H9 (cell line): Measurements from ENCODE around the gene DDX47. TPM values are rescaled to one million over a fixed set of nuclear protein-coding genes. Genes with fewer than 3 reads are reported as not detected.

ENCODE experiments used
- DNase-seq: peaks from one replicate; pipeline ENCODE4 v3.0.0-alpha.2; 2017
- H2AFZ ChIP-seq: one replicate; pipeline ENCODE4 v1.6.1; 2013; ENCODE audit warnings: mild to moderate bottlenecking, low read length, control low read depth, moderate library complexity
- H2AK5ac ChIP-seq: 2 replicates; pipeline ENCODE4 v1.6.1; 2013; ENCODE audit warnings: low read length, control low read depth, mixed read lengths; ENCODE audit not compliant: insufficient read length
- H2BK120ac ChIP-seq: one replicate; pipeline ENCODE4 v1.6.1; 2013; ENCODE audit warnings: low read depth, mild to moderate bottlenecking, low read length, control low read depth, inconsistent platforms; ENCODE audit not compliant: poor library complexity, severe bottlenecking
- H2BK12ac ChIP-seq: 2 replicates; pipeline ENCODE4 v1.6.1; 2013; ENCODE audit warnings: low read length, control low read depth, mixed read lengths, low read depth; ENCODE audit not compliant: insufficient read length
- H2BK15ac ChIP-seq: 2 replicates; pipeline ENCODE4 v1.6.1; 2013; ENCODE audit warnings: low read depth, low read length, control low read depth
- H2BK20ac ChIP-seq: one replicate; pipeline ENCODE4 v1.6.1; 2013; ENCODE audit warnings: low read depth, mild to moderate bottlenecking, low read length, control low read depth, inconsistent platforms; ENCODE audit not compliant: poor library complexity, severe bottlenecking
- H2BK5ac ChIP-seq: 2 replicates; pipeline ENCODE4 v1.6.1; 2013; ENCODE audit warnings: low read length, control low read depth, mixed read lengths; ENCODE audit not compliant: insufficient read length
- H3K14ac ChIP-seq: 2 replicates; pipeline ENCODE4 v1.6.1; 2013; ENCODE audit warnings: low read length, control low read depth; ENCODE audit not compliant: insufficient read depth
- H3K18ac ChIP-seq: 2 replicates; pipeline ENCODE4 v1.6.1; 2013; ENCODE audit warnings: low read depth, mild to moderate bottlenecking, mixed read lengths, low read length, control low read depth; ENCODE audit not compliant: insufficient read length
- H3K23ac ChIP-seq: 2 replicates; pipeline ENCODE4 v1.6.1; 2013; ENCODE audit warnings: low read length, control low read depth, mixed read lengths, low read depth; ENCODE audit not compliant: insufficient read length
- H3K23me2 ChIP-seq: 2 replicates; pipeline ENCODE4 v1.6.1; 2013; ENCODE audit warnings: low read depth, mild to moderate bottlenecking, mixed read lengths, low read length, control low read depth; ENCODE audit not compliant: insufficient read length, poor library complexity, severe bottlenecking
- H3K27ac ChIP-seq: 2 replicates; pipeline ENCODE4 v1.5.1; 2013; ENCODE audit warnings: low read length, control low read depth, mixed read lengths, low read depth; ENCODE audit not compliant: insufficient read length
- H3K27me3 ChIP-seq: 2 replicates; pipeline ENCODE4 v1.6.1; 2013; ENCODE audit warnings: low read length, control low read depth, inconsistent platforms; ENCODE audit not compliant: insufficient read depth
- H3K4ac ChIP-seq: 2 replicates; pipeline ENCODE4 v1.6.1; 2013; ENCODE audit warnings: low read depth, mild to moderate bottlenecking, control low read depth, inconsistent platforms, low read length, moderate library complexity
- H3K4me1 ChIP-seq: 2 replicates; pipeline ENCODE4 v1.6.1; 2013; ENCODE audit warnings: low read length, control low read depth, inconsistent platforms; ENCODE audit not compliant: insufficient read depth
- H3K4me2 ChIP-seq: 2 replicates; pipeline ENCODE4 v1.6.1; 2013; ENCODE audit warnings: low read length, control low read depth, mixed read lengths; ENCODE audit not compliant: insufficient read length, insufficient read depth
- H3K56ac ChIP-seq: 2 replicates; pipeline ENCODE4 v1.6.1; 2013; ENCODE audit warnings: low read depth, mild to moderate bottlenecking, mixed read lengths, low read length, control low read depth; ENCODE audit not compliant: insufficient read length
- H3K79me1 ChIP-seq: 2 replicates; pipeline ENCODE4 v1.6.1; 2013; ENCODE audit warnings: low read depth, mild to moderate bottlenecking, moderate library complexity, low read length, control low read depth, inconsistent platforms; ENCODE audit not compliant: insufficient read depth, poor library complexity, severe bottlenecking
- H3K79me2 ChIP-seq: 2 replicates; pipeline ENCODE4 v1.6.1; 2013; ENCODE audit warnings: low read length, control low read depth, inconsistent platforms; ENCODE audit not compliant: insufficient read depth
- H3K9ac ChIP-seq: 2 replicates; pipeline ENCODE4 v1.6.1; 2013; ENCODE audit warnings: low read length, control low read depth, mixed read lengths; ENCODE audit not compliant: insufficient read length; ENCODE audit errors: extremely low read depth
- H3K9me3 ChIP-seq: one replicate; pipeline ENCODE4 v1.6.1; 2013; ENCODE audit warnings: low read depth, low read length, inconsistent platforms; ENCODE audit not compliant: control insufficient read depth
- H3T11ph ChIP-seq: one replicate; pipeline ENCODE4 v1.6.1; 2013; ENCODE audit warnings: mild to moderate bottlenecking, low read length, control low read depth, inconsistent platforms
- H4K20me1 ChIP-seq: one replicate; pipeline ENCODE4 v1.6.1; 2013; ENCODE audit not compliant: control insufficient read depth, insufficient read length, insufficient read depth
- H4K5ac ChIP-seq: 2 replicates; pipeline ENCODE4 v1.6.1; 2013; ENCODE audit warnings: low read depth, mild to moderate bottlenecking, mixed read lengths, low read length, control low read depth; ENCODE audit not compliant: insufficient read length
- H4K8ac ChIP-seq: replicated peaks from 2 replicates; pipeline ENCODE4 v1.6.1; 2013; ENCODE audit warnings: low read length, control low read depth, mixed read lengths, low read depth; ENCODE audit not compliant: insufficient read length
- H4K91ac ChIP-seq: 2 replicates; pipeline ENCODE4 v1.6.1; 2013; ENCODE audit warnings: low read depth, mild to moderate bottlenecking, moderate library complexity, mixed read lengths, low read length, control low read depth; ENCODE audit not compliant: insufficient read length
- H3K27ac Mint-ChIP-seq, 3 experiments: 2 replicates in 2 of 3; 3 replicates in 1 of 3; pipeline ENCODE4 v1.8.0; 2020 to 2021; ENCODE audit warnings: mixed read lengths in 3 of 3, mild to moderate bottlenecking in 1 of 3, moderate library complexity in 1 of 3
- H3K27me3 Mint-ChIP-seq: 2 replicates; pipeline ENCODE4 v1.8.0; 2021; ENCODE audit warnings: low read depth, mild to moderate bottlenecking, moderate library complexity, mixed read lengths
- H3K36me3 Mint-ChIP-seq, 3 experiments: 2 replicates in 2 of 3; 3 replicates in 1 of 3; pipeline ENCODE4 v1.8.0; 2020 to 2021; ENCODE audit warnings: low read depth in 3 of 3, mixed read lengths in 3 of 3; ENCODE audit not compliant: insufficient read depth in 1 of 3
- H3K4me1 Mint-ChIP-seq, 2 experiments: 2 replicates each; pipeline ENCODE4 v1.8.0; 2020; ENCODE audit warnings: mixed read lengths in 2 of 2
- H3K4me3 Mint-ChIP-seq, 2 experiments: 2 replicates in 1 of 2; 3 replicates in 1 of 2; pipeline ENCODE4 v1.8.0; 2020 to 2021; ENCODE audit warnings: mild to moderate bottlenecking in 2 of 2, mixed read lengths in 2 of 2, moderate library complexity in 1 of 2
- H3K9me3 Mint-ChIP-seq, 2 experiments: 2 replicates in 1 of 2; 3 replicates in 1 of 2; pipeline ENCODE4 v1.8.0; 2020; ENCODE audit warnings: mild to moderate bottlenecking in 2 of 2, mixed read lengths in 2 of 2, moderate library complexity in 1 of 2
- CTCF ChIP-seq: fragments of 200-600 bp; sonication (generic); conservative IDR thresholded peaks from 3 replicates; pipeline ENCODE4 v1.8.0; 2021; ENCODE audit warnings: antibody characterized with exemption, mild to moderate bottlenecking
- WGBS: extraction: QIAGEN DNeasy Blood & Tissue Kit; methylation state at CpG from one replicate; pipeline ENCODE4 v1.1.7; 2013; ENCODE audit warnings: missing lambda C conversion rate, low lambda C conversion rate, mixed read lengths; ENCODE audit not compliant: insufficient read length; ENCODE audit errors: extremely low coverage; 5-methylcytosine and 5-hydroxymethylcytosine counted together
- total RNA-seq: library from RNA; stranded (reverse); gene quantifications from 2 replicates; pipeline ENCODE4 v1.2.1, GENCODE V29; 2021

DDX47 gene
- total RNA-seq, 1 experiment from 2014 or later, result 78.2 TPM

GRCh38 chr12:12868477-12869235, 55.5 kb downstream of the DDX47 start:
- Histone ChIP-seq H4K20me1 (no peaks in the 10 kb centered on the region), H3K9me3 (no peaks in the 10 kb centered on the region)
- WGBS, result no CpG with 5 or more reads among the region's 3 CpGs

More at GRCh38 chr12:12868477-12869235, 55.5 kb downstream of the DDX47 start:
- Mint-ChIP-seq H3K27me3 (no peaks in the 10 kb centered on the region), H3K27ac (no peak overlapping the region), H3K9me3 (no peaks in the 10 kb centered on the region), H3K4me3 (no peak overlapping the region), H3K4me1 (peaks cover 18 to 34% of the 10 kb centered on the region in 2 experiments), H3K36me3 (peaks cover 3 to 5% (median 5%) of the 10 kb centered on the region in 3 experiments; a peak in 6 of 7 replicates)
- Histone ChIP-seq H2BK15ac (no peak overlapping the region), H2AFZ (no peak overlapping the region), H2BK12ac (no peak overlapping the region), H3K27ac (no peak overlapping the region), H3K4me1 (peaks cover 9% of the 10 kb centered on the region; the same call in 1 of the 2 replicates), H3K27me3 (no peaks in the 10 kb centered on the region), H3K23ac (no peak overlapping the region), H2BK5ac (no peak overlapping the region), H3K9ac (no peak overlapping the region), H4K5ac (no peak overlapping the region), H3K79me2 (no peaks in the 10 kb centered on the region), H3K4me2 (no peak overlapping the region), H2AK5ac (no peak overlapping the region), H3K18ac (no peak overlapping the region), H2BK120ac (no peak overlapping the region), H2BK20ac (no peak overlapping the region), H3K4ac (no peak overlapping the region), H3K79me1 (no peaks in the 10 kb centered on the region), H4K91ac (no peak overlapping the region), H3K14ac (no peak overlapping the region), H4K8ac (no peak overlapping the region), H3K56ac (no peak overlapping the region), H3T11ph (no peak overlapping the region), H3K23me2 (no peaks in the 10 kb centered on the region)
- DNase-seq, result no peak
- TF ChIP-seq CTCF, result no peak
